GM23338 (cell line): Measurements from ENCODE around the gene AMPD3. TPM values are rescaled to one million over a fixed set of nuclear protein-coding genes. Genes with fewer than 3 reads are reported as not detected.

Experiments used
- ATAC-seq: fragments of 200-7000 bp; cut with Tn5 transposase; 3 replicates; pipeline ENCODE4 v1.9.1; 2020
- DNase-seq: peaks from one replicate; pipeline ENCODE4 v3.0.0-alpha.2; 2015; ENCODE audit warnings: low spot score
- H2AFZ ChIP-seq: fragments of 200-600 bp; sonication (generic); 2 replicates; pipeline ENCODE4 v1.8.0; 2016; ENCODE audit warnings: antibody characterized with exemption, mild to moderate bottlenecking, moderate library complexity
- H3F3A ChIP-seq: fragments of 200-600 bp; sonication (generic); replicated peaks from 2 replicates; pipeline ENCODE4 v1.8.0; 2017; ENCODE audit warnings: antibody characterized with exemption, mixed run types, low read depth
- H3K27ac ChIP-seq: fragments of 200-600 bp; sonication (generic); 2 replicates; pipeline ENCODE4 v1.6.1; 2016; ENCODE audit warnings: low read depth
- H3K27me3 ChIP-seq: fragments of 200-600 bp; sonication (generic); 2 replicates; pipeline ENCODE4 v1.8.0; 2016; ENCODE audit warnings: mild to moderate bottlenecking, mixed run types, moderate library complexity; ENCODE audit not compliant: insufficient read depth
- H3K36me3 ChIP-seq: fragments of 200-600 bp; sonication (generic); 2 replicates; pipeline ENCODE4 v1.8.0; 2016; ENCODE audit warnings: mild to moderate bottlenecking; ENCODE audit not compliant: insufficient read depth
- H3K4me1 ChIP-seq: fragments of 200-600 bp; sonication (generic); 2 replicates; pipeline ENCODE4 v1.8.0; 2016; ENCODE audit warnings: mild to moderate bottlenecking, moderate library complexity; ENCODE audit not compliant: insufficient read depth
- H3K4me2 ChIP-seq: fragments of 200-600 bp; sonication (generic); 2 replicates; pipeline ENCODE4 v1.7.1; 2017; ENCODE audit warnings: mixed run types
- H3K4me3 ChIP-seq: fragments of 200-600 bp; sonication (generic); 2 replicates; pipeline ENCODE4 v1.6.1; 2016; ENCODE audit warnings: mixed run types
- H3K79me2 ChIP-seq: fragments of 200-600 bp; sonication (generic); replicated peaks from 2 replicates; pipeline ENCODE4 v1.8.0; 2017; ENCODE audit warnings: mild to moderate bottlenecking; ENCODE audit not compliant: insufficient read depth
- H3K9me2 ChIP-seq: fragments of 200-600 bp; sonication (generic); 2 replicates; pipeline ENCODE4 v1.8.0; 2017; ENCODE audit not compliant: insufficient read depth
- H4K20me1 ChIP-seq: fragments of 200-600 bp; sonication (generic); replicated peaks from 2 replicates; pipeline ENCODE4 v1.8.0; 2017; ENCODE audit warnings: mild to moderate bottlenecking; ENCODE audit not compliant: insufficient read depth
- H3K27ac Mint-ChIP-seq: 2 replicates; pipeline ENCODE4 v1.8.0; 2020; ENCODE audit warnings: inconsistent platforms, mild to moderate bottlenecking, moderate library complexity, mixed read lengths
- H3K27me3 Mint-ChIP-seq: 3 replicates; pipeline ENCODE4 v1.8.0; 2022; ENCODE audit warnings: low read depth, mild to moderate bottlenecking, moderate library complexity, mixed read lengths, inconsistent platforms; ENCODE audit not compliant: insufficient read depth, poor library complexity
- H3K36me3 Mint-ChIP-seq: 3 replicates; pipeline ENCODE4 v1.8.0; 2021; ENCODE audit warnings: low read depth, mild to moderate bottlenecking, inconsistent platforms, moderate library complexity, mixed read lengths
- H3K4me1 Mint-ChIP-seq: 3 replicates; pipeline ENCODE4 v1.8.0; 2020; ENCODE audit warnings: mild to moderate bottlenecking, inconsistent platforms, mixed read lengths
- H3K4me3 Mint-ChIP-seq: 3 replicates; pipeline ENCODE4 v1.8.0; 2021; ENCODE audit warnings: moderate library complexity, mild to moderate bottlenecking, inconsistent platforms, mixed read lengths
- H3K9me3 Mint-ChIP-seq: 3 replicates; pipeline ENCODE4 v1.8.0; 2020; ENCODE audit warnings: moderate library complexity, mild to moderate bottlenecking, inconsistent platforms, mixed read lengths
- JUNB ChIP-seq: IDR thresholded peaks from one replicate; pipeline ENCODE4 v1.6.1; 2016; ENCODE audit warnings: antibody characterized with exemption; ENCODE audit not compliant: unreplicated experiment
- REST ChIP-seq: IDR thresholded peaks from one replicate; pipeline ENCODE4 v1.6.1; 2018; ENCODE audit warnings: antibody characterized with exemption; ENCODE audit not compliant: unreplicated experiment
- STAT1 ChIP-seq: IDR thresholded peaks from one replicate; pipeline ENCODE4 v1.6.1; 2016; ENCODE audit warnings: antibody characterized with exemption; ENCODE audit not compliant: unreplicated experiment
- ZNF114 ChIP-seq: fragments of 250-450 bp; sonication (Bioruptor Pico); IDR thresholded peaks from 2 replicates; pipeline ENCODE4 v1.5.0; 2020; ENCODE audit warnings: mild to moderate bottlenecking, moderate library complexity
- ZNF331 ChIP-seq: fragments of 250-450 bp; sonication (Bioruptor Pico); IDR thresholded peaks from 2 replicates; pipeline ENCODE4 v1.5.0; 2020; ENCODE audit warnings: low read depth, mild to moderate bottlenecking, moderate library complexity
- polyA plus RNA-seq: library from polyadenylated mRNA; unstranded; fragments of >200 nt; fragmentation: Nextera tagmentation; extraction: Ambion mirVana; gene quantifications from 2 replicates; pipeline ENCODE4 v1.2.1, GENCODE V29; 2016
- total RNA-seq: library from RNA; depleted of rRNA; stranded (reverse); fragments of >200 nt; shearing (Covaris generic); gene quantifications from 2 replicates; pipeline ENCODE4 v1.2.3, GENCODE V29; 2014
- TF ChIP-seq, protein P1 (sequence below), 2 experiments: fragments of 200-600 bp in 1 of 2; sonication (generic) in 1 of 2; conservative IDR thresholded peaks; 2 replicates each; pipeline versions ENCODE4 v1.5.1 to v1.6.1; 2016 to 2017; ENCODE audit warnings: antibody characterized with exemption in 2 of 2, low read depth in 2 of 2, mild to moderate bottlenecking in 2 of 2, moderate library complexity in 1 of 2

AMPD3 gene
- total and polyA plus RNA-seq, 2 experiments from 2014 or later: 1.6 to 2.1 TPM

DNA sequence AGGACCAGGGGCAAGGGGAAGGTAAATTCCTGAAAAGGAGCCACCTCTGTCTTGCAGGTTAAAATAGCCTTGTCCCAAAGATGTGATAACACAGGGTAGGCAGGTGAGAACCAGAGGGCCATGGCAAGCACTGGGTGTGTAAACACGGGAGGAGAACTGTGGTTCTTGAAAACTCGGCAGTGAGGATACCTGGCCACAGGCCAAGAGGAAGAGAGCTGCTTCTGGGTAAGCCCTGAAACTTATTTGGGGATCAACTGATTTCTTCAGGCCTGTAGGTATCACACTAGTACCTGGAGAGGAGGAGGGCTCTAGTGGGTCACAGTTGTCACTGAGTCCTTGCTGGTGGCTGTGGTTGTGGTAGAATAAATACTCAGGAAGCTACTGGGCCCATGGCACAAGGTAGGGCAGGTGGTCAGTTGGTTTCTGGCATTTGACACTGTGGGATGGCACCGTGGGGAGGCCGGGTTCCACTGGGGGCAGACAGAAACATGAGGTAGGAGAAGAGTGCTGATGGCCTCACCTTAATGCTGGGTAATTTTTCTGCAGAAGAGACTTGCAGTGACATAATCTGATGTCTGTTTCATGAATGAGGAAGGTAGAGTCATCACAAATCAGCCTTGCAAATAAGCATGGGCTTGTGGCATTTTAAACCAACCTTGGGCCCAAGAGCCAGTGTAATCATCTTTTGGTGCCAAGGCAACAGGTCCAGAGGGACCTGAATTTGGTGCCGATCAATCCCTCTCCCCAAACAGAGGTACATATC, 22.0 kb downstream of the AMPD3 start:
- Mint-ChIP-seq H3K9me3 (no peaks in the 10 kb centered on the region), H3K4me3 (no peak overlapping the region), H3K27ac (no peak overlapping the region), H3K27me3 (peaks cover 2% of the 10 kb centered on the region), H3K36me3 (no peaks in the 10 kb centered on the region), H3K4me1 (peaks cover 14% of the 10 kb centered on the region; the same call in 2 of the 3 replicates)
- no peak for TF ChIP-seq REST
- TF ChIP-seq ZNF331: no peak
- TF ChIP-seq, protein P1, sequence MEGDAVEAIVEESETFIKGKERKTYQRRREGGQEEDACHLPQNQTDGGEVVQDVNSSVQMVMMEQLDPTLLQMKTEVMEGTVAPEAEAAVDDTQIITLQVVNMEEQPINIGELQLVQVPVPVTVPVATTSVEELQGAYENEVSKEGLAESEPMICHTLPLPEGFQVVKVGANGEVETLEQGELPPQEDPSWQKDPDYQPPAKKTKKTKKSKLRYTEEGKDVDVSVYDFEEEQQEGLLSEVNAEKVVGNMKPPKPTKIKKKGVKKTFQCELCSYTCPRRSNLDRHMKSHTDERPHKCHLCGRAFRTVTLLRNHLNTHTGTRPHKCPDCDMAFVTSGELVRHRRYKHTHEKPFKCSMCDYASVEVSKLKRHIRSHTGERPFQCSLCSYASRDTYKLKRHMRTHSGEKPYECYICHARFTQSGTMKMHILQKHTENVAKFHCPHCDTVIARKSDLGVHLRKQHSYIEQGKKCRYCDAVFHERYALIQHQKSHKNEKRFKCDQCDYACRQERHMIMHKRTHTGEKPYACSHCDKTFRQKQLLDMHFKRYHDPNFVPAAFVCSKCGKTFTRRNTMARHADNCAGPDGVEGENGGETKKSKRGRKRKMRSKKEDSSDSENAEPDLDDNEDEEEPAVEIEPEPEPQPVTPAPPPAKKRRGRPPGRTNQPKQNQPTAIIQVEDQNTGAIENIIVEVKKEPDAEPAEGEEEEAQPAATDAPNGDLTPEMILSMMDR (conservative IDR thresholded peaks at IDR 0.05; ENCODE audit: low read depth in 2 of 2): no peak
- no peak for TF ChIP-seq ZNF114 (CRISPR knock-in tag)
- TF ChIP-seq STAT1: no peak
- H3K4me3 ChIP-seq: no peak overlapping the region
- no peaks in the 10 kb centered on the region for H3K27me3 ChIP-seq
- no peak overlapping the region for H2AFZ ChIP-seq
- H3K79me2 ChIP-seq: no peaks in the 10 kb centered on the region
- H4K20me1 ChIP-seq: no peaks in the 10 kb centered on the region
- no peaks in the 10 kb centered on the region for H3K36me3 ChIP-seq
- ATAC-seq (no peak), DNase-seq (no peak)
- no peaks in the 10 kb centered on the region for H3K9me2 ChIP-seq
- H3K4me2 ChIP-seq: no peak overlapping the region
- H3K4me1 ChIP-seq: no peaks in the 10 kb centered on the region
- no peaks in the 10 kb centered on the region for H3F3A ChIP-seq
- no peak overlapping the region for H3K27ac ChIP-seq

GRCh38 chr11:10477690-10478046, 22.6 kb downstream of the AMPD3 start:
- H3K27me3 ChIP-seq: no peaks in the 10 kb centered on the region
- no peaks in the 10 kb centered on the region for H3K9me2 ChIP-seq
- H3F3A ChIP-seq: no peaks in the 10 kb centered on the region
- H3K4me3 ChIP-seq: no peak overlapping the region
- no peak for ATAC-seq
- Mint-ChIP-seq H3K4me3 (no peak overlapping the region), H3K27me3 (peaks cover 2% of the 10 kb centered on the region), H3K36me3 (no peaks in the 10 kb centered on the region), H3K9me3 (no peaks in the 10 kb centered on the region), H3K27ac (no peak overlapping the region), H3K4me1 (peaks cover 14% of the 10 kb centered on the region; the same call in 2 of the 3 replicates)
- no peak overlapping the region for H2AFZ ChIP-seq
- H3K4me1 ChIP-seq: no peaks in the 10 kb centered on the region
- no peak for TF ChIP-seq JUNB
- TF ChIP-seq, protein P1 (conservative IDR thresholded peaks at IDR 0.05; ENCODE audit: low read depth in 2 of 2): no peak
- no peak for TF ChIP-seq STAT1
- no peak for TF ChIP-seq ZNF114 (CRISPR knock-in tag)
- no peaks in the 10 kb centered on the region for H4K20me1 ChIP-seq
- no peaks in the 10 kb centered on the region for H3K79me2 ChIP-seq
- H3K36me3 ChIP-seq: no peaks in the 10 kb centered on the region
- H3K27ac ChIP-seq: no peak overlapping the region
- DNase-seq: no peak
- no peak overlapping the region for H3K4me2 ChIP-seq
